Keratinocyte (primary cell): ENCODE measurements around the gene RNF150.

Experiments used
- CTCF ChIP-seq, 3 experiments: IDR thresholded peaks in 1 of 3; conservative IDR thresholded peaks in 1 of 3; optimal IDR thresholded peaks in 1 of 3; 2 replicates in 2 of 3; 3 replicates in 1 of 3; pipeline versions ENCODE3 to v1.5.1; 2011; ENCODE audit warnings: low read length in 3 of 3, mild to moderate bottlenecking in 3 of 3, moderate library complexity in 2 of 3, control low read depth in 1 of 3, inconsistent platforms in 1 of 3; ENCODE audit not compliant: insufficient read depth in 2 of 3; ENCODE audit errors: extremely low read depth in 1 of 3
- EZH2 ChIP-seq: IDR thresholded peaks from one replicate; pipeline ENCODE4 v1.6.1; 2012; ENCODE audit warnings: inconsistent platforms, mild to moderate bottlenecking, low read length, moderate library complexity

GRCh38 chr4:141127884-141128283 lies 5.4 kb downstream of the RNF150 start:
- TF ChIP-seq CTCF (optimal IDR thresholded peaks at IDR 0.05 in 1 of 3, IDR thresholded peaks at IDR 0.05 in 1 of 3, conservative IDR thresholded peaks at IDR 0.05 in 1 of 3; ENCODE audit: extremely low read depth in 1 of 3, insufficient read depth in 2 of 3, low read length in 3 of 3) (no peak), EZH2 (no peak)
